Measurements from ENCODE around the gene GNPTG. TPM values are rescaled to one million over a fixed set of nuclear protein-coding genes. Genes with fewer than 3 reads are reported as not detected.

GNPTG gene
- total and polyA plus RNA-seq, 2 of the 13 experiments (the other 11 are each of a cell fraction or from before 2014, with no cell fraction given) = 22.7 to 71.1 TPM

DNA sequence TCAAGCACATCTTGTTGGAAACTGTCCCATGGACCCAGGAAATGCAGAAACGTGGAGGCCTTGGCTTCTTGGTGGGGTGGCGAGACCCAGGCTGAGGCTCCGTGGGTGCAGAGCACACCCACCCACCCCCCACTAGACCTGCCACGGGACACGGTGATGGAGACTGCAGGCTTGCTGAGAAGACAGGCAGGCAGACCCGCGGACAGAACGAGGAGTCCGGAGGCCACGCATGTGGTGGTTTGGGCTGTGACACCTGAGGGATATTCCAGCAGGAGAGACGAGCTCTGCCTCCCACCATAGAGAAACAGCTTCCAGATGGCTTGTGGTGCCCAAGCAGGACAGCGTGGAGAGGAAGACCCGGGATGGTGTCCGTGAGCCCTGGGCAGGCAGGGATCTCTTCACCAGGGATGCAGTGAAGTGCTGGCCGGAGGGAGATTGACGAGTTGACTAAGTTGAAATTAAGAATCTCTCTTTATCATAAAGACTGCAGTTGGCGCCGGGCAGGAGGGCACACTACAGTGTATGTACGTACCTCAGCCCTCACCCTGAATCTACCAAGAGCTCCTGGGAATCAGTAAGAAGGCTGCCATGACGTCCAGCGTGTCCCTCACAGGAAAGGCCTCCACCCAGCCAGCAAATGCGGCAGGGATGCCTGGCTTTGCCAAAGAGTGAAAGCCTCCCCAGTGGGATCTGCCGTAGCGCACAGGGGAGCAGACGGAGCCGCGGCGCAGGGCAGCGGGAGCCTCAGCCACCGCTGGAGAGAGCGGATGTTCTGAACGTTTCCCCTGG, 34.1 kb upstream of the GNPTG start:
- intact Hi-C loops (cut with micrococcal nuclease; ENCODE audit: unreplicated experiment) = no loop called here
- BruUV-seq (replicated peaks) = no TSS peak
- no peak for FAIRE-seq

DNA sequence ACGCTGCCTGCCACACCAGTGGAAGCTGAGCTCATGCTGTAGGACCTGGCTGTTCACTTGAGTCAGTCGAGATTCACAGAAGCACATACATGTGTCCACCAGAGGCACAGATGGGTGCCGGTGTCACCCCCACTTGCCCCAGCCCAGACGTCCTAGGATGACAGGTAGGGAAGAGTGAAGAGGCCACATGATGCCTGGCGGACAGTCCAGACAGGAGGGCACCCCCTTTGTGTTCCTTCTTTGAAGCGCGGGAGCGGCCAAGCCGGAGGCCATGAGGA, 33.5 kb upstream of the GNPTG start:
- H4K20me1 ChIP-seq (ENCODE audit: insufficient read depth, low read length) = peaks cover 22% of the 10 kb centered on the region

More for the DNA sequence above, 34.1 kb upstream of the GNPTG start:
- H3K4me1 ChIP-seq (ENCODE audit: insufficient read depth, low read length) = peaks cover 4% of the 10 kb centered on the region; the same call in 1 of the 2 replicates
- 98% methylated on average over 25 of the region's 32 CpGs for WGBS (ENCODE audit: low lambda C conversion rate)
- peaks cover 28% of the 10 kb centered on the region for H4K20me1 ChIP-seq (ENCODE audit: insufficient read depth, low read length)
- H3K9ac ChIP-seq (ENCODE audit: insufficient read depth, low read depth, low read length) = no peak overlapping the region
- H3K4me2 ChIP-seq (ENCODE audit: low read depth, low read length) = no peak overlapping the region
- ATAC-seq (no peak), DNase-seq (ENCODE audit: low spot score) (no peak)
- H3K27me3 ChIP-seq (ENCODE audit: control insufficient read depth in 1 of 2, insufficient read depth in 2 of 2, low read length in 2 of 2) = no peaks in the 10 kb centered on the region
- ChIA-PET CTCF (ENCODE audit: low intra/inter-chr PET ratio, low total read pairs) (no interaction called here), POLR2A (interaction anchor here (1.1 kb wide), 1 partner anchor 14 kb away, joined by 3 read pairs; no protein-coding TSS in a partner anchor)
- no peak overlapping the region for H2AFZ ChIP-seq (ENCODE audit: low read length)
- H3K4me3 ChIP-seq (replicated peaks in 1 of 3; ENCODE audit: insufficient read depth in 1 of 3, low read depth in 2 of 3, low read length in 3 of 3) = no peak overlapping the region
- H3K79me2 ChIP-seq (ENCODE audit: insufficient read depth, low read length) = peaks cover 35% of the 10 kb centered on the region
- TF ChIP-seq AGO2 (optimal IDR thresholded peaks at IDR 0.05; ENCODE audit: low read depth, low read length) (peak; percentile 86), PHF8 (CRISPR knock-in tag; IDR thresholded peaks at IDR 0.05) (no peak), POLR2G (IDR thresholded peaks at IDR 0.05; ENCODE audit: low read depth, low read length) (peak; percentile 47; the same call in 1 of the 2 replicates)
- H3K27ac ChIP-seq (ENCODE audit: extremely low read length, insufficient read depth, low read length) = no peak overlapping the region
- H3K36me3 ChIP-seq (replicated peaks in 1 of 2; ENCODE audit: control insufficient read depth in 1 of 2, insufficient read depth in 2 of 2, low read length in 2 of 2) = peaks cover 51 to 87% of the 10 kb centered on the region in 2 experiments; a peak in 4 of 5 replicates
- in situ Hi-C loops (cut with HindIII; ENCODE audit: extremely low pct_ligation_motif_present, low pct_unique_long_range_greater_than_20kb) = no loop called here
- H3K9me3 ChIP-seq (ENCODE audit: low read length) = no peaks in the 10 kb centered on the region

More for the DNA sequence above, 33.5 kb upstream of the GNPTG start:
- Histone ChIP-seq H3K4me3 (replicated peaks in 1 of 3; ENCODE audit: insufficient read depth in 1 of 3, low read depth in 2 of 3, low read length in 3 of 3) (no peak overlapping the region), H3K27me3 (ENCODE audit: control insufficient read depth in 1 of 2, insufficient read depth in 2 of 2, low read length in 2 of 2) (no peaks in the 10 kb centered on the region), H3K36me3 (replicated peaks in 1 of 2; ENCODE audit: control insufficient read depth in 1 of 2, insufficient read depth in 2 of 2, low read length in 2 of 2) (peaks cover 49 to 84% of the 10 kb centered on the region in 2 experiments; a peak in 4 of 5 replicates), H3K4me1 (ENCODE audit: insufficient read depth, low read length) (no peaks in the 10 kb centered on the region), H3K9me3 (ENCODE audit: low read length) (no peaks in the 10 kb centered on the region), H3K79me2 (ENCODE audit: insufficient read depth, low read length) (peaks cover 30% of the 10 kb centered on the region), H3K4me2 (ENCODE audit: low read depth, low read length) (no peak overlapping the region), H2AFZ (ENCODE audit: low read length) (no peak overlapping the region), H3K27ac (ENCODE audit: extremely low read length, insufficient read depth, low read length) (no peak overlapping the region), H3K9ac (ENCODE audit: insufficient read depth, low read depth, low read length) (no peak overlapping the region)
- in situ Hi-C loops (cut with HindIII; ENCODE audit: extremely low pct_ligation_motif_present, low pct_unique_long_range_greater_than_20kb) = no loop called here
- ChIA-PET POLR2A (no interaction called here), CTCF (ENCODE audit: low intra/inter-chr PET ratio, low total read pairs) (no interaction called here)
- 0 out of 2 replicates have a peak, but pooled peaks have one; percentile 22 for TF ChIP-seq ZC3H13 (CRISPR knock-in tag; IDR thresholded peaks at IDR 0.05)
- TF ChIP-seq JUN (CRISPR knock-in tag; IDR thresholded peaks at IDR 0.05) = no peak
- TF ChIP-seq ZNF235 (CRISPR knock-in tag; IDR thresholded peaks at IDR 0.05; ENCODE audit: borderline replicate concordance) = no peak
- TF ChIP-seq GABPB1 (CRISPR knock-in tag; IDR thresholded peaks at IDR 0.05) = no peak
- TF ChIP-seq RBM22 (optimal IDR thresholded peaks at IDR 0.05; ENCODE audit: low read length) = peak; percentile 17
- no peak for TF ChIP-seq ZNF777 (CRISPR knock-in tag; IDR thresholded peaks at IDR 0.05)
- TF ChIP-seq, protein P1, sequence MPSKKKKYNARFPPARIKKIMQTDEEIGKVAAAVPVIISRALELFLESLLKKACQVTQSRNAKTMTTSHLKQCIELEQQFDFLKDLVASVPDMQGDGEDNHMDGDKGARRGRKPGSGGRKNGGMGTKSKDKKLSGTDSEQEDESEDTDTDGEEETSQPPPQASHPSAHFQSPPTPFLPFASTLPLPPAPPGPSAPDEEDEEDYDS (CRISPR knock-in tag; IDR thresholded peaks at IDR 0.05) = no peak
- FAIRE-seq = no peak
- intact Hi-C loops (cut with micrococcal nuclease; ENCODE audit: unreplicated experiment) = no loop called here
- DNase-seq (ENCODE audit: low spot score) = no peak
- 87% methylated on average over 9 of the region's 9 CpGs for whole genome bisulfite sequencing (ENCODE audit: low lambda C conversion rate)
- ATAC-seq = no peak
- no TSS peak for BruUV-seq (replicated peaks)
